SK-N-SH (cell line): ENCODE measurements around the gene ISCA1.

Source experiments
- EZH2phosphoT487 ChIP-seq: fragments of 200-600 bp; sonication (generic); IDR thresholded peaks from 2 replicates; pipeline ENCODE4 v1.6.1; 2017; ENCODE audit warnings: low read depth, mixed run types, mild to moderate bottlenecking, antibody characterized with exemption, moderate library complexity, borderline replicate concordance
- NRF1 ChIP-seq: IDR thresholded peaks from 2 replicates; pipeline ENCODE4 v1.6.1; 2012; ENCODE audit warnings: low read depth, mild to moderate bottlenecking, low read length
- REST ChIP-seq: IDR thresholded peaks from 2 replicates; pipeline ENCODE4 v1.6.1; 2012; ENCODE audit warnings: mild to moderate bottlenecking, low read depth, low read length, moderate library complexity
- TF ChIP-seq, protein P1 (sequence below): fragments of 200-600 bp; sonication (generic); IDR thresholded peaks from 2 replicates; pipeline ENCODE4 v1.6.1; 2017; ENCODE audit warnings: antibody characterized with exemption, mild to moderate bottlenecking, moderate library complexity
- TF ChIP-seq, protein P2 (sequence below): fragments of 150-350 bp; IDR thresholded peaks from 2 replicates; pipeline ENCODE4 v1.6.1; 2017; ENCODE audit warnings: antibody characterized with exemption, low read length, low read depth, borderline replicate concordance

DNA sequence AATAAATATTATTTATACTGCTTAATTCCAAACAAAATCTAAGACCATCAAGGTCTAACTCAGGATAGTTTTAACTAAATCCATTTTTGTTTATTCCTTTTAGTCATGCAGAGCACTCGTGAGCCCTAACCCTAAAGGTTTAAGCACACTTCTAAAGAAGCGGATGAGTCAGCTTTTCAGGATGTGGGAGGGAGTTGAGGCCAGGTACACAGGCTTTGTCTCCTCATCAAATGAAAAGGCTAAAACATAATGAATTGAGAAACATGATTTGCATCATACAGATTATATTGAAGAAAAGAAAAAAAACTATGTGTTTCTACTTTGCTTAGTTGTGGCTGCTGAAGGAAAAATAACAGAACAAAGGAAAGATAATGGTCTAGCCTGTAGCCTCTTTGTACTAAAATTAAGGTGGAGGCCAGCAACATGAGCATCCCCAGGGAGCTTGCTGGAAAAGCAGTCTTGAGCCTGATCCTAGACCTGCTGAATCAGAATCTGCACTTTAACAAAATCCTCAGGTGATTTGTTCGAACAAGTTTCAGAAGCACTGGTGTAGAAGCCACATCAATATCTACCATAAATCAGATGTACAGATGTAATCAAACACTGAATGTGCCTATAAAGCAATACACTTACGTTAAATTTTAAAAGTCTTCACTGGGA is 21.1 kb upstream of the ISCA1 start:
- TF ChIP-seq, protein P1, sequence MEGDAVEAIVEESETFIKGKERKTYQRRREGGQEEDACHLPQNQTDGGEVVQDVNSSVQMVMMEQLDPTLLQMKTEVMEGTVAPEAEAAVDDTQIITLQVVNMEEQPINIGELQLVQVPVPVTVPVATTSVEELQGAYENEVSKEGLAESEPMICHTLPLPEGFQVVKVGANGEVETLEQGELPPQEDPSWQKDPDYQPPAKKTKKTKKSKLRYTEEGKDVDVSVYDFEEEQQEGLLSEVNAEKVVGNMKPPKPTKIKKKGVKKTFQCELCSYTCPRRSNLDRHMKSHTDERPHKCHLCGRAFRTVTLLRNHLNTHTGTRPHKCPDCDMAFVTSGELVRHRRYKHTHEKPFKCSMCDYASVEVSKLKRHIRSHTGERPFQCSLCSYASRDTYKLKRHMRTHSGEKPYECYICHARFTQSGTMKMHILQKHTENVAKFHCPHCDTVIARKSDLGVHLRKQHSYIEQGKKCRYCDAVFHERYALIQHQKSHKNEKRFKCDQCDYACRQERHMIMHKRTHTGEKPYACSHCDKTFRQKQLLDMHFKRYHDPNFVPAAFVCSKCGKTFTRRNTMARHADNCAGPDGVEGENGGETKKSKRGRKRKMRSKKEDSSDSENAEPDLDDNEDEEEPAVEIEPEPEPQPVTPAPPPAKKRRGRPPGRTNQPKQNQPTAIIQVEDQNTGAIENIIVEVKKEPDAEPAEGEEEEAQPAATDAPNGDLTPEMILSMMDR = no peak
- TF ChIP-seq EZH2phosphoT487 (no peak), REST (no peak), NRF1 (no peak)
- TF ChIP-seq, protein P2, sequence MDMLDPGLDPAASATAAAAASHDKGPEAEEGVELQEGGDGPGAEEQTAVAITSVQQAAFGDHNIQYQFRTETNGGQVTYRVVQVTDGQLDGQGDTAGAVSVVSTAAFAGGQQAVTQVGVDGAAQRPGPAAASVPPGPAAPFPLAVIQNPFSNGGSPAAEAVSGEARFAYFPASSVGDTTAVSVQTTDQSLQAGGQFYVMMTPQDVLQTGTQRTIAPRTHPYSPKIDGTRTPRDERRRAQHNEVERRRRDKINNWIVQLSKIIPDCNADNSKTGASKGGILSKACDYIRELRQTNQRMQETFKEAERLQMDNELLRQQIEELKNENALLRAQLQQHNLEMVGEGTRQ = no peak
